ENCODE measurements around the gene LINC00305. TPM values are rescaled to one million over a fixed set of nuclear protein-coding genes. Genes with fewer than 3 reads are reported as not detected.

LINC00305 gene
- total and polyA plus RNA-seq, 10 of the 15 experiments (the other 5 are each of a cell fraction or from before 2014, with no cell fraction given): 0.11 to 19.4 (median 0.26) TPM; not detected in 7

- WGBS (ENCODE audit: insufficient coverage, insufficient replicate concordance, low lambda C conversion rate, missing lambda C conversion rate): 39% methylated on average over 6 of the region's 6 CpGs
- no peak for FAIRE-seq
- Histone ChIP-seq H3K36me3 (ENCODE audit: control insufficient read depth in 2 of 2, insufficient read depth in 2 of 2, low read length in 1 of 2) (no peaks in the 10 kb centered on the region), H4K20me1 (ENCODE audit: control insufficient read depth, insufficient read depth) (no peaks in the 10 kb centered on the region), H3K4me2 (ENCODE audit: control insufficient read depth, insufficient read depth) (no peak overlapping the region), H2AFZ (ENCODE audit: control insufficient read depth, low read depth, low read length) (no peak overlapping the region), H3K4me1 (ENCODE audit: control insufficient read depth, insufficient read depth, low read length) (no peaks in the 10 kb centered on the region), H3K79me2 (ENCODE audit: control insufficient read depth, insufficient read depth, low read length) (no peaks in the 10 kb centered on the region), H3K9me3 (replicated peaks; ENCODE audit: control insufficient read depth, insufficient read depth, low read length) (no peaks in the 10 kb centered on the region), H3K4me3 (no peak overlapping the region), H3K27me3 (replicated peaks in 1 of 2; ENCODE audit: control insufficient read depth in 2 of 2, insufficient read depth in 2 of 2, low read length in 1 of 2) (no peaks in the 10 kb centered on the region), H3K27ac (ENCODE audit: control insufficient read depth, insufficient read depth) (no peak overlapping the region), H3K9ac (ENCODE audit: control insufficient read depth, insufficient read depth, low read length) (no peak overlapping the region)
- ChIA-PET POLR2A (interaction anchor here (1.1 kb wide), 1 partner anchor 15 kb away, joined by 3 read pairs; no protein-coding TSS in a partner anchor), RAD21 (ENCODE audit: unreplicated experiment) (interaction anchor here (1.3 kb wide), 1 partner anchor 34 kb away, joined by 3 read pairs; no protein-coding TSS in a partner anchor), SMC1A (ENCODE audit: uncharacterized antibody, unreplicated experiment) (interaction anchor here (0.7 to 1.5 kb wide), 8 partner anchors 11 to 124 kb away, joined by 3 to 5 read pairs (median 3); no protein-coding TSS in a partner anchor), CTCF (interaction anchor here (1.0 to 1.2 kb wide), 2 partner anchors 14 kb away, joined by 3 to 6 read pairs; no protein-coding TSS in a partner anchor)
- no TSS peak for BruUV-seq (replicated peaks)
- in situ Hi-C loops (cut with MboI) (no loop called here), intact Hi-C loops (cut with micrococcal nuclease; ENCODE audit: unreplicated experiment) (no loop called here)
- TF ChIP-seq, protein P1, sequence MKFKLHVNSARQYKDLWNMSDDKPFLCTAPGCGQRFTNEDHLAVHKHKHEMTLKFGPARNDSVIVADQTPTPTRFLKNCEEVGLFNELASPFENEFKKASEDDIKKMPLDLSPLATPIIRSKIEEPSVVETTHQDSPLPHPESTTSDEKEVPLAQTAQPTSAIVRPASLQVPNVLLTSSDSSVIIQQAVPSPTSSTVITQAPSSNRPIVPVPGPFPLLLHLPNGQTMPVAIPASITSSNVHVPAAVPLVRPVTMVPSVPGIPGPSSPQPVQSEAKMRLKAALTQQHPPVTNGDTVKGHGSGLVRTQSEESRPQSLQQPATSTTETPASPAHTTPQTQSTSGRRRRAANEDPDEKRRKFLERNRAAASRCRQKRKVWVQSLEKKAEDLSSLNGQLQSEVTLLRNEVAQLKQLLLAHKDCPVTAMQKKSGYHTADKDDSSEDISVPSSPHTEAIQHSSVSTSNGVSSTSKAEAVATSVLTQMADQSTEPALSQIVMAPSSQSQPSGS (IDR thresholded peaks at IDR 0.05; ENCODE audit: low read length): no peak
- TF ChIP-seq GABPA (IDR thresholded peaks at IDR 0.05; ENCODE audit: low read depth) (no peak), ZNF217 (IDR thresholded peaks at IDR 0.05) (no peak), IKZF2 (IDR thresholded peaks at IDR 0.05) (no peak)
- DNase-seq (ENCODE audit: low read depth, low spot score): no peak
- no peak for ATAC-seq
These were observed 14.7 kb downstream of the LINC00305 start for GRCh38 chr18:64134044-64134747.

- ATAC-seq (no peak), FAIRE-seq (no peak), DNase-seq (ENCODE audit: low read depth, low spot score) (no peak)
- Histone ChIP-seq H3K9ac (ENCODE audit: control insufficient read depth, insufficient read depth, low read length) (no peak overlapping the region), H3K4me2 (ENCODE audit: control insufficient read depth, insufficient read depth) (no peak overlapping the region), H3K9me3 (replicated peaks; ENCODE audit: control insufficient read depth, insufficient read depth, low read length) (no peaks in the 10 kb centered on the region), H4K20me1 (ENCODE audit: control insufficient read depth, insufficient read depth) (no peaks in the 10 kb centered on the region), H3K79me2 (ENCODE audit: control insufficient read depth, insufficient read depth, low read length) (no peaks in the 10 kb centered on the region), H3K36me3 (ENCODE audit: control insufficient read depth in 2 of 2, insufficient read depth in 2 of 2, low read length in 1 of 2) (no peaks in the 10 kb centered on the region), H3K4me1 (ENCODE audit: control insufficient read depth, insufficient read depth, low read length) (no peaks in the 10 kb centered on the region), H2AFZ (ENCODE audit: control insufficient read depth, low read depth, low read length) (no peak overlapping the region), H3K27ac (ENCODE audit: control insufficient read depth, insufficient read depth) (no peak overlapping the region), H3K27me3 (replicated peaks in 1 of 2; ENCODE audit: control insufficient read depth in 2 of 2, insufficient read depth in 2 of 2, low read length in 1 of 2) (no peaks in the 10 kb centered on the region), H3K4me3 (no peak overlapping the region)
- in situ Hi-C loops (cut with MboI) (no loop called here), intact Hi-C loops (cut with micrococcal nuclease; ENCODE audit: unreplicated experiment) (no loop called here)
- CTCF ChIA-PET: interaction anchor here (0.9 to 1.2 kb wide), 2 partner anchors 13 to 199 kb away, joined by 3 to 6 read pairs; no protein-coding TSS in a partner anchor
- BruUV-seq (replicated peaks): no TSS peak
- 0% methylated on average over 2 of the region's 2 CpGs for WGBS (ENCODE audit: insufficient coverage, insufficient replicate concordance, low lambda C conversion rate, missing lambda C conversion rate)
- RAD21 ChIA-PET (ENCODE audit: unreplicated experiment): interaction anchor here (1.3 kb wide), 1 partner anchor 33 kb away, joined by 3 read pairs; no protein-coding TSS in a partner anchor
- POLR2A ChIA-PET: no interaction called here
- SMC1A ChIA-PET (ENCODE audit: uncharacterized antibody, unreplicated experiment): interaction anchor here (0.8 to 1.8 kb wide), 2 partner anchors 13 to 30 kb away, joined by 3 to 5 read pairs; no protein-coding TSS in a partner anchor
- TF ChIP-seq KAT2A (conservative IDR thresholded peaks at IDR 0.05; ENCODE audit: control insufficient read depth, low read depth, low read length): no peak
- no peak for TF ChIP-seq MTA3 (IDR thresholded peaks at IDR 0.05; ENCODE audit: borderline replicate concordance, low read length)
- no peak for TF ChIP-seq WRNIP1 (IDR thresholded peaks at IDR 0.05; ENCODE audit: borderline replicate concordance, low read depth, low read length)
- TF ChIP-seq TARDBP (IDR thresholded peaks at IDR 0.05; ENCODE audit: borderline replicate concordance): no peak
- TF ChIP-seq TCF12 (IDR thresholded peaks at IDR 0.05; ENCODE audit: low read depth, low read length): no peak
- TF ChIP-seq, protein P2, sequence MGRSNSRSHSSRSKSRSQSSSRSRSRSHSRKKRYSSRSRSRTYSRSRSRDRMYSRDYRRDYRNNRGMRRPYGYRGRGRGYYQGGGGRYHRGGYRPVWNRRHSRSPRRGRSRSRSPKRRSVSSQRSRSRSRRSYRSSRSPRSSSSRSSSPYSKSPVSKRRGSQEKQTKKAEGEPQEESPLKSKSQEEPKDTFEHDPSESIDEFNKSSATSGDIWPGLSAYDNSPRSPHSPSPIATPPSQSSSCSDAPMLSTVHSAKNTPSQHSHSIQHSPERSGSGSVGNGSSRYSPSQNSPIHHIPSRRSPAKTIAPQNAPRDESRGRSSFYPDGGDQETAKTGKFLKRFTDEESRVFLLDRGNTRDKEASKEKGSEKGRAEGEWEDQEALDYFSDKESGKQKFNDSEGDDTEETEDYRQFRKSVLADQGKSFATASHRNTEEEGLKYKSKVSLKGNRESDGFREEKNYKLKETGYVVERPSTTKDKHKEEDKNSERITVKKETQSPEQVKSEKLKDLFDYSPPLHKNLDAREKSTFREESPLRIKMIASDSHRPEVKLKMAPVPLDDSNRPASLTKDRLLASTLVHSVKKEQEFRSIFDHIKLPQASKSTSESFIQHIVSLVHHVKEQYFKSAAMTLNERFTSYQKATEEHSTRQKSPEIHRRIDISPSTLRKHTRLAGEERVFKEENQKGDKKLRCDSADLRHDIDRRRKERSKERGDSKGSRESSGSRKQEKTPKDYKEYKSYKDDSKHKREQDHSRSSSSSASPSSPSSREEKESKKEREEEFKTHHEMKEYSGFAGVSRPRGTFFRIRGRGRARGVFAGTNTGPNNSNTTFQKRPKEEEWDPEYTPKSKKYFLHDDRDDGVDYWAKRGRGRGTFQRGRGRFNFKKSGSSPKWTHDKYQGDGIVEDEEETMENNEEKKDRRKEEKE (IDR thresholded peaks at IDR 0.05): no peak
These were observed 16.0 kb downstream of the LINC00305 start for GRCh38 chr18:64132871-64133270.

Measured in GM12878 (cell line).